Measurements from ENCODE around the gene ANO7.

GRCh38 chr2:241263061-241263460 lies 74.6 kb downstream of the ANO7 start:
- TF ChIP-seq, protein P1, sequence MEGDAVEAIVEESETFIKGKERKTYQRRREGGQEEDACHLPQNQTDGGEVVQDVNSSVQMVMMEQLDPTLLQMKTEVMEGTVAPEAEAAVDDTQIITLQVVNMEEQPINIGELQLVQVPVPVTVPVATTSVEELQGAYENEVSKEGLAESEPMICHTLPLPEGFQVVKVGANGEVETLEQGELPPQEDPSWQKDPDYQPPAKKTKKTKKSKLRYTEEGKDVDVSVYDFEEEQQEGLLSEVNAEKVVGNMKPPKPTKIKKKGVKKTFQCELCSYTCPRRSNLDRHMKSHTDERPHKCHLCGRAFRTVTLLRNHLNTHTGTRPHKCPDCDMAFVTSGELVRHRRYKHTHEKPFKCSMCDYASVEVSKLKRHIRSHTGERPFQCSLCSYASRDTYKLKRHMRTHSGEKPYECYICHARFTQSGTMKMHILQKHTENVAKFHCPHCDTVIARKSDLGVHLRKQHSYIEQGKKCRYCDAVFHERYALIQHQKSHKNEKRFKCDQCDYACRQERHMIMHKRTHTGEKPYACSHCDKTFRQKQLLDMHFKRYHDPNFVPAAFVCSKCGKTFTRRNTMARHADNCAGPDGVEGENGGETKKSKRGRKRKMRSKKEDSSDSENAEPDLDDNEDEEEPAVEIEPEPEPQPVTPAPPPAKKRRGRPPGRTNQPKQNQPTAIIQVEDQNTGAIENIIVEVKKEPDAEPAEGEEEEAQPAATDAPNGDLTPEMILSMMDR (IDR thresholded peaks at IDR 0.05; ENCODE audit: poor library complexity, severe bottlenecking): no peak
- TF ChIP-seq EZH2 (IDR thresholded peaks at IDR 0.05; ENCODE audit: borderline replicate concordance, insufficient read depth, low read length, poor library complexity, severe bottlenecking): no peak
- no peak for TF ChIP-seq RAD21 (conservative IDR thresholded peaks at IDR 0.05)
- no peak for TF ChIP-seq MXI1 (conservative IDR thresholded peaks at IDR 0.05; ENCODE audit: poor library complexity, severe bottlenecking)

All from neural cell (in vitro differentiated cells).